GM21786 (cell line): ENCODE measurements around the gene KLRB1.
A peak's percentile ranks its signal among the peaks of the same experiment; 100 is the strongest.
"Not testable (repeated sequence)": the region's sequence is repeated elsewhere in the genome, so short reads cannot be mapped to it uniquely, and the experiment has no call there.

Experiments
- ATAC-seq: cut with Tn5 transposase; IDR thresholded peaks from one replicate; pipeline ENCODE4 v1.9.1; 2021; ENCODE audit not compliant: unreplicated experiment

The KLRB1 gene

DNA sequence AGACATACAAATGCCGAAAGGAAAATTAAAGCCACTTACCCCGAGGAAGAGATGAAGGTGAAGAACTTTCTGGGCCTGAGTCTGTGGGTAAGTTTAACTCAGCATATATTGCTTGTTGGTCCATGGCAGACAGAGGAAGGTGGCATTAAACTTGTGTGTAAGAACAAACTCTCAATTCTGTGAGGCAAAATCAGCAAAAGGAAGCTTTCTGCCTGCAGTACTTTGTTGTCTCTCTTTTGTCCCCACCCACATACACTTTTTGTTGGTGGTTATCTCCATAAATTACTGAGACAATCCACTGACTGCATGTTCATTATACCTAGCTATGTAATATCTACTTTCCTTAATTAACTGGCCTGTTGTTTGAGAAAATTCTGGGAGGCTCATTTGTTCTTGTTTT, at the start of gene KLRB1:
TSS of gene KLRB1 (minus strand) at position 201 of the 400 bp plus-strand sequence. CDS start at position 124, 77 bp downstream.
- ATAC-seq: no peak

DNA sequence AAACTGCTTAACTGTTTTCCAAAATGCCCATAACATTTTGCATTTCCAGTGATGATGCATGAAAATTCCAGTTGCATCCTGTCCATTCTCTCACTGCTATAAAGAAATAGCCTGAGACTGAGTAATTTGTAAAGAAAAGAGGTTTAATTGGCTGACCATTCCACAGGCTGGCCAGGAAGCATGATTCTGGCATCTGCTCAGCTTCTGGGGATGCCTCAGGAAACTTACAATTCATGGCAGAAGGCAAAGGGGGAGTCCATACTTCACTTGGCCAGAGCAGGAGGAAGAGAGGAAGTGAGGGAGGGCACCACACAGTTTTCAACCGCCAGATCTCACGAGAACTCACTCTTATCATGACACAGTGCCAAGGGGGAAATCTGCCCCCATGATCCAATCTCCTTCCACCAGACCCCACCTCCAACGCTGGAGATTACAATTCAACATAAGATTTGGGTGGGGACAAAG, 43.6 kb upstream of the KLRB1 start:
- no peak for ATAC-seq

DNA sequence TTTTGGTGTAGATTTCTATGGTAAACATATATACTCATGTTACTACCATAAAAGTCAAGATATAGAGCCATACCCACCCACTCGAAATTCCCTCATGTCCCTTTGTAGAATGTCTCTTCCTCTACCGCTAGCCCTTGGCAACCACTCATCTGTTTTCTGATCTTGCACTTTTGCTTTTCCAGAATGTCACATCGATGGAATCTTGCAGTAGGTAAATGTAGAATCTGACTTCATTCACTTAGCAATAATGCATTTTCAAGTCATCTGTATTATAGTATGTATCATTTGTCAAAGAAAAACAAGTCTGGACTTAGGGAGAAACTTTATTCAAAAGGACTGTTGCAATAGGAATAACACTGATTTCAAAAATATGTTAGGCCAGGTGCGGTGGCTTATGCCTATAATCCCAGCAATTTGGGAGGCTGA, 42.4 kb upstream of the KLRB1 start:
- no peak for ATAC-seq

- no peak for ATAC-seq
Measured at GRCh38 chr12:9649532-9649940, 41.8 kb upstream of the KLRB1 start.

GRCh38 chr12:9648701-9649531, 41.2 kb upstream of the KLRB1 start:
- ATAC-seq: no peak

- peak; percentile 57 for ATAC-seq
Measured at GRCh38 chr12:9647825-9648700, 40.3 kb upstream of the KLRB1 start.

DNA sequence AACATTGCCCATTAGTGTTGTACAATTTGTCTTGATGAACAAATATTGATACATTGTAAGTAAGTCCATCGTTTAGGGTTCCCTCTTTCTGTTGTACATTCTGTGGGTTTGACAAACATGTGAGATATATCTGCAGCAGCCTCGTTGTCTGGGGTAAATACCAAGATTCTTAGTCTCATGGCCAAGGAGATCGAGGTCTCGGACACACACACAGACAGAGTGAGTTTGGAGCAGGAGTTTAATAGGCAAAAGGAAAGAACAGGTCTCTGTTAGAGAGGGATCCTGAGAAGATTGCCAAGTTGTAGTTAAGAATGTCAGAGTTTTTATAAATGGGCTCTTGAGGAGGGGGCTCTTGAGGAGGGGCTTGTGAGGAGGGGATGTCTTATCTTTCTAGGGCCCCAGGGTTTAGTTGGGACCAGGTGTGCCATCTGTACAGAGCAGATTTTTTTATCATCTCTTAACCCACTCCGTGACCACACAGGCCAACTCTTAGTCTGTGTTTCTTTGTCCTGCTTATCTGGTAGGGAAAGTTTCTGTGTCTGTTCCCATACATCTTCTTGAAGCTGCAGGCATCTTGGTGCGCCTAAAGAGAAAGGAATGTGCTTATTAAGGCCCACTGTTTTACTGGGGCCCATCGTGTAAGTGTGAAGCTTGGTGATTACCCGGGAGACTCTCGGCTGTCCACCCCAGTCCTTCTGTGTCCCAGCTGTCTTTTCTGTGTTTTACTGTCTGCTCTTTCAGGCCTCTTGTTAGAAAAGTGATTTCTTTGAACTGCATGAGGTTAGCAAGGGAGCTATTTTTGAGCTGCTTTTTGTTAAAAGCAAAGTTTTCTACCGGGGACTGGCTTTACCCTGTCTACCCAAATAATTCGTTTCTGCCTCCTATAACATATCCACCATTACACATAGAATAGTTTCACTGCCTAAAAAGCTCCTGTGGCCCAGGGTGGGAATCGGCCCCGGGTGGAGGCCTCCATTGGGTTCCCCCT, 39.4 kb upstream of the KLRB1 start:
- no peak for ATAC-seq

GRCh38 chr12:9644985-9645551, 37.4 kb upstream of the KLRB1 start:
- ATAC-seq: not testable (repeated sequence)

DNA sequence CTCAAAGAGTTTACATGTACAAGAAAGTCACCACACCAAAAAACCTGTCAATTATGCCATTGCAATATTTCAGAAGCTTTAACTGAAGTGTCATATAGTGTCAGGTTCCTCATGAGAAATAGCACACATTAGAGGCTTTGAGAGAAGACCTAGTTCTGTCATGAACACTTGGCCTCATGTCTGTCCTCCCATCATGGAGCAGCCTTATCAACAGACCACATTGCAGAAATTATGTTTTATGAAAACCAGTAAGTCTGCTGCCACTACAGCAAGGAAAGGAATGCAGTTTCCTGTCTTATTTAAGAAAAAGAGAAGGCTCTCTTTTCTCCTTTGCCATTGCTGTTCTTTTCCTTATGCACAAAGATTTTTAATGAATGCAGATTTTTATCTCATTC, 35.5 kb upstream of the KLRB1 start:
- no peak for ATAC-seq

GRCh38 chr12:9642606-9643265, 35.0 kb upstream of the KLRB1 start:
- ATAC-seq: no peak

DNA sequence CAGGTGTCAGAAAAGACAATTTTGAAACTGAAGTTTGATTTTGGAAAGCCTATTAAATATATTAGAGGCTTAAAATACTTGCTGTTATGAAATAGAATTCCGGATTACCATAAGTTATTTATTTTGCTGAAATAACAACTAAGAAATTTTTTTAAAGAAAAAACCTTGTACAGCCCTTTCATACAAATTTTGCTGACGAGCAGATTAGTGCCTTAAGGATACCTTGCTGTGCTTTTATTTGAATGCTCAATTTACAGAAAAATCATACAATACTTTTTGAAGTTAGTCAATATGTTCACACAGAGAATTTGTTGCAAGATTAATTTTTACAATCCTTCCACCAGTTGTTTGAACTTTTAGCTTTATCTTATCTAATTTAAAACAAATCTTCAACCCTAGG, 32.3 kb upstream of the KLRB1 start:
- no peak for ATAC-seq

DNA sequence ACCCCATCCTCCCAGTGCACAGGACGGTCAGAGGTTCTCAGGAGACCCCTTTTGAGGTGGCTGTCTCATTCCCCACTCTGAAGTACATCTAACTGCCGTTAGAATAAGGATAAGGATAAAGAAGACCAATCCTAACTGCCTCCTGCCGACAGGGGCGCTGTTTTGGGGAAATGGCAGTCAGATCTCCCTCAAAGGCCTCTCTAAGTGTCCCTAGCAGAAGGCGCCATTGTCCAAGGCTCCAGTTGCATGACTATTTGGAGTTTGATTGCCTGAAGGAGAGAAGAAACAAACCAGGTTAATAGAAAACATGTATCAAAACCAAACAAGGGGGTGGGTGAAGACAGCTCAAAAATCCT, 29.1 kb upstream of the KLRB1 start:
- ATAC-seq: no peak

GRCh38 chr12:9636150-9636850, 28.6 kb upstream of the KLRB1 start:
- ATAC-seq: no peak

- no peak for ATAC-seq
Measured at GRCh38 chr12:9634969-9635754, 27.4 kb upstream of the KLRB1 start.

DNA sequence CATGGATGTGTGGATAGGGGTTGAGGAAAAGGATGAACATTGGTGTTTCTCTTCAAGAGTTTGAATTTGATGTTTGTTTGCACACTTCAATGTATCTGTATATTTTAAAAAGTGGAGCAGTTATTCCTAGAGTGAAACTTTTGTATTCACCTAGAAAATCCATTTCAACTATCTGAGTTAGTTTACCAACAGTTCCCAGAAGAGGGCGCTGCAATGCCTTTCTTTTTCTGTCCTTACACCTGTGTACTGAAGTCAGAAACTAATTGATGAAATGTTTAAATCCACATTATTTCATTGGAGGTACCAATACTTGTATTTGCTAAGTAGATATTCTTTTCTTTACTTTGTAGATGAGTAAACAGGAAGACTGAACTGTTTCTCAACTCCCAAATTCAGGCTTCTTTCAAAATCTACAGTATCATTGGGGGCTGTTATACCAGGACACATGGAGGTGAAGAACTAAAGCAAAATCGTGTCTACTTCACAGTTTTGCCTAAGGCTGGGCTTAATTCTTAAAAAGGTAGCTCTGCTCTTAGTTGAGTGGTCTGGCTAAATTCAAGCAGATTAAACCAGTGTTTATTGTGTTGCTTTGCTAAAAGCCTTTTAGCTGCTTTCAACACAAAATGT, 26.6 kb upstream of the KLRB1 start:
- ATAC-seq: no peak

DNA sequence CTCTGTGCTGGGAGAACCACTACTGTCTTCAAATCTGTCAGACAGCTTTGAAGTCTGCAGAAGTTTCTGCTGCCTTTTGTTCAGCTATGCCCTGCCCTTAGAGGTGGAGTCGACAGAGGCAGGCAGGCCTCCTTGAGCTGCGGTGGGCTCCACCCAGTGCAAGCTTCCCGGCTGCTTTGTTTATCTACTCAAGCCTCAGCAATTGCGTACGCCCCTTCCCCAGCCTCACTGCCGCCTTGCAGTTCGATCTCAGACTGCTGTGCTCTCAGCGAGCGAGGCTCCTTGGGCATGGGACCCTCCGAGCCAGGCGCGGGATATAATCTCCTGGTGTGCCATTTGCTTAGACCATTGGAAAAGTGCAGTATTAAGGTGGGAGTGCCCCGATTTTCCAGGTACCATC, 25.1 kb upstream of the KLRB1 start:
- no peak for ATAC-seq

DNA sequence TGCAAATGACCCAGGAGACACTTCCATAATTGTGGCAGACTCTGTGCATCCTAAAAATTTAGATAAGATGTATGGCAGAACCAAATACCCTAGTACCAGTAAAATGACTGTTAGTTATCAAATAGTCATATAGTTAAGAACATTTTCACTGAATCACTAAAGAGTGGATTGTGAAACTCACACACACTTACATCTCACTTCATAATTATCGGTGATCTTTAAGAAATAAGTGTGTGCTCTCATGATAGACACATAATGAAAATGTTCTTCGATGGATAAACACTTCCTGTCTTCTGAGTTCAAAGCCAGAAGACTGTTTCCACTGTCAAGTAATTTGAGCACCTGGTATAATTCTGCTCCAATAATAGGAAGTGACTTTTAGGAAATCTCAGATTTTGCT, 19.1 kb upstream of the KLRB1 start:
- no peak for ATAC-seq

- no peak for ATAC-seq
Measured at GRCh38 chr12:9626291-9626690, 18.6 kb upstream of the KLRB1 start.
